GM23338 (cell line): ENCODE results near the gene CEACAM7. TPM values are rescaled to one million over a fixed set of nuclear protein-coding genes. Genes with fewer than 3 reads are reported as not detected.

Source experiments
- ATAC-seq: fragments of 200-7000 bp; cut with Tn5 transposase; 3 replicates; pipeline ENCODE4 v1.9.1; 2020
- DNase-seq: peaks from one replicate; pipeline ENCODE4 v3.0.0-alpha.2; 2015; ENCODE audit warnings: low spot score
- H2AFZ ChIP-seq: fragments of 200-600 bp; sonication (generic); 2 replicates; pipeline ENCODE4 v1.8.0; 2016; ENCODE audit warnings: antibody characterized with exemption, mild to moderate bottlenecking, moderate library complexity
- H3F3A ChIP-seq: fragments of 200-600 bp; sonication (generic); replicated peaks from 2 replicates; pipeline ENCODE4 v1.8.0; 2017; ENCODE audit warnings: antibody characterized with exemption, mixed run types, low read depth
- H3K27ac ChIP-seq: fragments of 200-600 bp; sonication (generic); 2 replicates; pipeline ENCODE4 v1.6.1; 2016; ENCODE audit warnings: low read depth
- H3K27me3 ChIP-seq: fragments of 200-600 bp; sonication (generic); 2 replicates; pipeline ENCODE4 v1.8.0; 2016; ENCODE audit warnings: mild to moderate bottlenecking, mixed run types, moderate library complexity; ENCODE audit not compliant: insufficient read depth
- H3K36me3 ChIP-seq: fragments of 200-600 bp; sonication (generic); 2 replicates; pipeline ENCODE4 v1.8.0; 2016; ENCODE audit warnings: mild to moderate bottlenecking; ENCODE audit not compliant: insufficient read depth
- H3K4me1 ChIP-seq: fragments of 200-600 bp; sonication (generic); 2 replicates; pipeline ENCODE4 v1.8.0; 2016; ENCODE audit warnings: mild to moderate bottlenecking, moderate library complexity; ENCODE audit not compliant: insufficient read depth
- H3K4me2 ChIP-seq: fragments of 200-600 bp; sonication (generic); 2 replicates; pipeline ENCODE4 v1.7.1; 2017; ENCODE audit warnings: mixed run types
- H3K4me3 ChIP-seq: fragments of 200-600 bp; sonication (generic); 2 replicates; pipeline ENCODE4 v1.6.1; 2016; ENCODE audit warnings: mixed run types
- H3K79me2 ChIP-seq: fragments of 200-600 bp; sonication (generic); replicated peaks from 2 replicates; pipeline ENCODE4 v1.8.0; 2017; ENCODE audit warnings: mild to moderate bottlenecking; ENCODE audit not compliant: insufficient read depth
- H3K9me2 ChIP-seq: fragments of 200-600 bp; sonication (generic); 2 replicates; pipeline ENCODE4 v1.8.0; 2017; ENCODE audit not compliant: insufficient read depth
- H4K20me1 ChIP-seq: fragments of 200-600 bp; sonication (generic); replicated peaks from 2 replicates; pipeline ENCODE4 v1.8.0; 2017; ENCODE audit warnings: mild to moderate bottlenecking; ENCODE audit not compliant: insufficient read depth
- H3K27ac Mint-ChIP-seq: 2 replicates; pipeline ENCODE4 v1.8.0; 2020; ENCODE audit warnings: inconsistent platforms, mild to moderate bottlenecking, moderate library complexity, mixed read lengths
- H3K27me3 Mint-ChIP-seq: 3 replicates; pipeline ENCODE4 v1.8.0; 2022; ENCODE audit warnings: low read depth, mild to moderate bottlenecking, moderate library complexity, mixed read lengths, inconsistent platforms; ENCODE audit not compliant: insufficient read depth, poor library complexity
- H3K36me3 Mint-ChIP-seq: 3 replicates; pipeline ENCODE4 v1.8.0; 2021; ENCODE audit warnings: low read depth, mild to moderate bottlenecking, inconsistent platforms, moderate library complexity, mixed read lengths
- H3K4me1 Mint-ChIP-seq: 3 replicates; pipeline ENCODE4 v1.8.0; 2020; ENCODE audit warnings: mild to moderate bottlenecking, inconsistent platforms, mixed read lengths
- H3K4me3 Mint-ChIP-seq: 3 replicates; pipeline ENCODE4 v1.8.0; 2021; ENCODE audit warnings: moderate library complexity, mild to moderate bottlenecking, inconsistent platforms, mixed read lengths
- H3K9me3 Mint-ChIP-seq: 3 replicates; pipeline ENCODE4 v1.8.0; 2020; ENCODE audit warnings: moderate library complexity, mild to moderate bottlenecking, inconsistent platforms, mixed read lengths
- CREB1 ChIP-seq: fragments of 250-450 bp; sonication (Bioruptor Pico); IDR thresholded peaks from 2 replicates; pipeline ENCODE4 v1.5.0; 2020; ENCODE audit warnings: low read depth, mild to moderate bottlenecking, moderate library complexity
- EZH2 ChIP-seq: fragments of 200-600 bp; sonication (generic); IDR thresholded peaks from one replicate; pipeline ENCODE4 v1.8.0; 2017; ENCODE audit warnings: antibody characterized with exemption, mild to moderate bottlenecking, low read depth; ENCODE audit not compliant: unreplicated experiment
- EZH2phosphoT487 ChIP-seq: fragments of 200-600 bp; sonication (generic); IDR thresholded peaks from one replicate; pipeline ENCODE4 v1.8.1; 2018; ENCODE audit warnings: antibody characterized with exemption; ENCODE audit not compliant: unreplicated experiment
- JUNB ChIP-seq: IDR thresholded peaks from one replicate; pipeline ENCODE4 v1.6.1; 2016; ENCODE audit warnings: antibody characterized with exemption; ENCODE audit not compliant: unreplicated experiment
- NANOG ChIP-seq: IDR thresholded peaks from 2 replicates; pipeline ENCODE4 v1.6.1; 2016; ENCODE audit warnings: antibody characterized with exemption, borderline replicate concordance
- STAT1 ChIP-seq: IDR thresholded peaks from one replicate; pipeline ENCODE4 v1.6.1; 2016; ENCODE audit warnings: antibody characterized with exemption; ENCODE audit not compliant: unreplicated experiment
- polyA plus RNA-seq: library from polyadenylated mRNA; unstranded; fragments of >200 nt; fragmentation: Nextera tagmentation; extraction: Ambion mirVana; gene quantifications from 2 replicates; pipeline ENCODE4 v1.2.1, GENCODE V29; 2016
- total RNA-seq: library from RNA; depleted of rRNA; stranded (reverse); fragments of >200 nt; shearing (Covaris generic); gene quantifications from 2 replicates; pipeline ENCODE4 v1.2.3, GENCODE V29; 2014
- TF ChIP-seq, protein P1 (sequence below): IDR thresholded peaks from 2 replicates; pipeline ENCODE4 v1.6.1; 2016; ENCODE audit warnings: antibody characterized with exemption
- TF ChIP-seq, protein P2 (sequence below): fragments of 250-450 bp; sonication (Bioruptor Pico); IDR thresholded peaks from 2 replicates; pipeline ENCODE4 v1.5.0; 2020; ENCODE audit warnings: mild to moderate bottlenecking, moderate library complexity
- TF ChIP-seq, protein P3 (sequence below): IDR thresholded peaks from one replicate; pipeline ENCODE4 v1.6.1; 2018; ENCODE audit warnings: antibody characterized with exemption; ENCODE audit not compliant: unreplicated experiment

CEACAM7 gene
- total and polyA plus RNA-seq, 2 experiments from 2014 or later, result 0.24 TPM; not detected in 1

DNA sequence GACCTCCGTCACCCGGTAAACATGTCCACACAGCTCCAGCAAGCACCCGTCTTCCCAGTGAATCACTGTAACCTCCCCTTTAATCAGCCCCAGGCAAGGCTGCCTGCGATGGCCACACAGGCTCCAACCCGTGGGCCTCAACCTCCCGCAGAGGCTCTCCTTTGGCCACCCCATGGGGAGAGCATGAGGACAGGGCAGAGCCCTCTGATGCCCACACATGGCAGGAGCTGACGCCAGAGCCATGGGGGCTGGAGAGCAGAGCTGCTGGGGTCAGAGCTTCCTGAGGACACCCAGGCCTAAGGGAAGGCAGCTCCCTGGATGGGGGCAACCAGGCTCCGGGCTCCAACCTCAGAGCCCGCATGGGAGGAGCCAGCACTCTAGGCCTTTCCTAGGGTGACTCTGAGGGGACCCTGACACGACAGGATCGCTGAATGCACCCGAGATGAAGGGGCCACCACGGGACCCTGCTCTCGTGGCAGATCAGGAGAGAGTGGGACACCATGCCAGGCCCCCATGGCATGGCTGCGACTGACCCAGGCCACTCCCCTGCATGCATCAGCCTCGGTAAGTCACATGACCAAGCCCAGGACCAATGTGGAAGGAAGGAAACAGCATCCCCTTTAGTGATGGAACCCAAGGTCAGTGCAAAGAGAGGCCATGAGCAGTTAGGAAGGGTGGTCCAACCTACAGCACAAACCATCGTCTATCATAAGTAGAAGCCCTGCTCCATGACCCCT is 11.3 kb upstream of the CEACAM7 start (continued):
- TF ChIP-seq, protein P1, sequence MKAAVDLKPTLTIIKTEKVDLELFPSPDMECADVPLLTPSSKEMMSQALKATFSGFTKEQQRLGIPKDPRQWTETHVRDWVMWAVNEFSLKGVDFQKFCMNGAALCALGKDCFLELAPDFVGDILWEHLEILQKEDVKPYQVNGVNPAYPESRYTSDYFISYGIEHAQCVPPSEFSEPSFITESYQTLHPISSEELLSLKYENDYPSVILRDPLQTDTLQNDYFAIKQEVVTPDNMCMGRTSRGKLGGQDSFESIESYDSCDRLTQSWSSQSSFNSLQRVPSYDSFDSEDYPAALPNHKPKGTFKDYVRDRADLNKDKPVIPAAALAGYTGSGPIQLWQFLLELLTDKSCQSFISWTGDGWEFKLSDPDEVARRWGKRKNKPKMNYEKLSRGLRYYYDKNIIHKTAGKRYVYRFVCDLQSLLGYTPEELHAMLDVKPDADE, result no peak
- no peak for TF ChIP-seq STAT1
- no peak for TF ChIP-seq EZH2
- no peak for TF ChIP-seq NANOG
- TF ChIP-seq, protein P2, sequence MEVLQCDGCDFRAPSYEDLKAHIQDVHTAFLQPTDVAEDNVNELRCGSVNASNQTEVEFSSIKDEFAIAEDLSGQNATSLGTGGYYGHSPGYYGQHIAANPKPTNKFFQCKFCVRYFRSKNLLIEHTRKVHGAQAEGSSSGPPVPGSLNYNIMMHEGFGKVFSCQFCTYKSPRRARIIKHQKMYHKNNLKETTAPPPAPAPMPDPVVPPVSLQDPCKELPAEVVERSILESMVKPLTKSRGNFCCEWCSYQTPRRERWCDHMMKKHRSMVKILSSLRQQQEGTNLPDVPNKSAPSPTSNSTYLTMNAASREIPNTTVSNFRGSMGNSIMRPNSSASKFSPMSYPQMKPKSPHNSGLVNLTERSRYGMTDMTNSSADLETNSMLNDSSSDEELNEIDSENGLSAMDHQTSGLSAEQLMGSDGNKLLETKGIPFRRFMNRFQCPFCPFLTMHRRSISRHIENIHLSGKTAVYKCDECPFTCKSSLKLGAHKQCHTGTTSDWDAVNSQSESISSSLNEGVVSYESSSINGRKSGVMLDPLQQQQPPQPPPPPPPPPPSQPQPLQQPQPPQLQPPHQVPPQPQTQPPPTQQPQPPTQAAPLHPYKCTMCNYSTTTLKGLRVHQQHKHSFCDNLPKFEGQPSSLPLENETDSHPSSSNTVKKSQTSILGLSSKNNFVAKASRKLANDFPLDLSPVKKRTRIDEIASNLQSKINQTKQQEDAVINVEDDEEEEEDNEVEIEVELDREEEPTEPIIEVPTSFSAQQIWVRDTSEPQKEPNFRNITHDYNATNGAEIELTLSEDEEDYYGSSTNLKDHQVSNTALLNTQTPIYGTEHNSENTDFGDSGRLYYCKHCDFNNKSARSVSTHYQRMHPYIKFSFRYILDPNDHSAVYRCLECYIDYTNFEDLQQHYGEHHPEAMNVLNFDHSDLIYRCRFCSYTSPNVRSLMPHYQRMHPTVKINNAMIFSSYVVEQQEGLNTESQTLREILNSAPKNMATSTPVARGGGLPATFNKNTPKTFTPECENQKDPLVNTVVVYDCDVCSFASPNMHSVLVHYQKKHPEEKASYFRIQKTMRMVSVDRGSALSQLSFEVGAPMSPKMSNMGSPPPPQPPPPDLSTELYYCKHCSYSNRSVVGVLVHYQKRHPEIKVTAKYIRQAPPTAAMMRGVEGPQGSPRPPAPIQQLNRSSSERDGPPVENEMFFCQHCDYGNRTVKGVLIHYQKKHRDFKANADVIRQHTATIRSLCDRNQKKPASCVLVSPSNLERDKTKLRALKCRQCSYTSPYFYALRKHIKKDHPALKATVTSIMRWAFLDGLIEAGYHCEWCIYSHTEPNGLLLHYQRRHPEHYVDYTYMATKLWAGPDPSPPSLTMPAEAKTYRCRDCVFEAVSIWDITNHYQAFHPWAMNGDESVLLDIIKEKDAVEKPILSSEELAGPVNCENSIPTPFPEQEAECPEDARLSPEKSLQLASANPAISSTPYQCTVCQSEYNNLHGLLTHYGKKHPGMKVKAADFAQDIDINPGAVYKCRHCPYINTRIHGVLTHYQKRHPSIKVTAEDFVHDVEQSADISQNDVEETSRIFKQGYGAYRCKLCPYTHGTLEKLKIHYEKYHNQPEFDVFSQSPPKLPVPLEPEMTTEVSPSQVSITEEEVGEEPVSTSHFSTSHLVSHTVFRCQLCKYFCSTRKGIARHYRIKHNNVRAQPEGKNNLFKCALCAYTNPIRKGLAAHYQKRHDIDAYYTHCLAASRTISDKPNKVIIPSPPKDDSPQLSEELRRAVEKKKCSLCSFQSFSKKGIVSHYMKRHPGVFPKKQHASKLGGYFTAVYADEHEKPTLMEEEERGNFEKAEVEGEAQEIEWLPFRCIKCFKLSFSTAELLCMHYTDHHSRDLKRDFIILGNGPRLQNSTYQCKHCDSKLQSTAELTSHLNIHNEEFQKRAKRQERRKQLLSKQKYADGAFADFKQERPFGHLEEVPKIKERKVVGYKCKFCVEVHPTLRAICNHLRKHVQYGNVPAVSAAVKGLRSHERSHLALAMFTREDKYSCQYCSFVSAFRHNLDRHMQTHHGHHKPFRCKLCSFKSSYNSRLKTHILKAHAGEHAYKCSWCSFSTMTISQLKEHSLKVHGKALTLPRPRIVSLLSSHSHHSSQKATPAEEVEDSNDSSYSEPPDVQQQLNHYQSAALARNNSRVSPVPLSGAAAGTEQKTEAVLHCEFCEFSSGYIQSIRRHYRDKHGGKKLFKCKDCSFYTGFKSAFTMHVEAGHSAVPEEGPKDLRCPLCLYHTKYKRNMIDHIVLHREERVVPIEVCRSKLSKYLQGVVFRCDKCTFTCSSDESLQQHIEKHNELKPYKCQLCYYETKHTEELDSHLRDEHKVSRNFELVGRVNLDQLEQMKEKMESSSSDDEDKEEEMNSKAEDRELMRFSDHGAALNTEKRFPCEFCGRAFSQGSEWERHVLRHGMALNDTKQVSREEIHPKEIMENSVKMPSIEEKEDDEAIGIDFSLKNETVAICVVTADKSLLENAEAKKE, result no peak
- no peak for TF ChIP-seq CREB1 (CRISPR knock-in tag)
- no peak for TF ChIP-seq JUNB

DNA sequence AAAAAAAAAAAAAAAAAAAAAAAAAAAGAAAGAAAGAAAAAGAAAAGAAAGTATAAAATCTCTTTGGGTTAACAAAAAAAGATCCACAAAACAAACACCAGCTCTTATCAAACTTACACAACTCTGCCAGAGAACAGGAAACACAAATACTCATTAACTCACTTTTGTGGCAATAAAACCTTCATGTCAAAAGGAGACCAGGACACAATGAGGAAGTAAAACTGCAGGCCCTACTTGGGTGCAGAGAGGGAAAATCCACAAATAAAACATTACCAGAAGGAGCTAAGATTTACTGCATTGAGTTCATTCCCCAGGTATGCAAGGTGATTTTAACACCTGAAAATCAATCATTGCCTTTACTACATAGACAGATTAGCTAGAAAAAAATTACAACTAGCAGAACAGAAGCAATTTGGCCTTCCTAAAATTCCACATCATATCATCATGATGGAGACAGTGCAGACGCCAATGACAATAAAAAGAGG is 10.7 kb upstream of the CEACAM7 start:
- no peaks in the 10 kb centered on the region for H3K4me1 ChIP-seq
- no peaks in the 10 kb centered on the region for H3K9me2 ChIP-seq
- no peak overlapping the region for H3K4me3 Mint-ChIP-seq
- no peak overlapping the region for H3K27ac ChIP-seq
- H4K20me1 ChIP-seq, result peaks cover 4% of the 10 kb centered on the region; the same call in 1 of the 2 replicates
- no peak overlapping the region for H3K4me3 ChIP-seq
- H3K9me3 Mint-ChIP-seq, result no peaks in the 10 kb centered on the region
- H3K79me2 ChIP-seq, result no peaks in the 10 kb centered on the region
- no peaks in the 10 kb centered on the region; the same call in 2 of the 3 replicates for H3K4me1 Mint-ChIP-seq
- no peaks in the 10 kb centered on the region for H3K36me3 Mint-ChIP-seq
- no peak for ATAC-seq
- H3F3A ChIP-seq, result no peaks in the 10 kb centered on the region
- no peaks in the 10 kb centered on the region for H3K27me3 ChIP-seq
- no peak overlapping the region for H2AFZ ChIP-seq
- H3K27me3 Mint-ChIP-seq, result peaks cover 13% of the 10 kb centered on the region
- H3K36me3 ChIP-seq, result no peaks in the 10 kb centered on the region
- DNase-seq, result no peak
- no peak overlapping the region for H3K27ac Mint-ChIP-seq
- H3K4me2 ChIP-seq, result no peak overlapping the region
- TF ChIP-seq EZH2phosphoT487 (no peak), NANOG (no peak), EZH2 (no peak)
- TF ChIP-seq, protein P3, sequence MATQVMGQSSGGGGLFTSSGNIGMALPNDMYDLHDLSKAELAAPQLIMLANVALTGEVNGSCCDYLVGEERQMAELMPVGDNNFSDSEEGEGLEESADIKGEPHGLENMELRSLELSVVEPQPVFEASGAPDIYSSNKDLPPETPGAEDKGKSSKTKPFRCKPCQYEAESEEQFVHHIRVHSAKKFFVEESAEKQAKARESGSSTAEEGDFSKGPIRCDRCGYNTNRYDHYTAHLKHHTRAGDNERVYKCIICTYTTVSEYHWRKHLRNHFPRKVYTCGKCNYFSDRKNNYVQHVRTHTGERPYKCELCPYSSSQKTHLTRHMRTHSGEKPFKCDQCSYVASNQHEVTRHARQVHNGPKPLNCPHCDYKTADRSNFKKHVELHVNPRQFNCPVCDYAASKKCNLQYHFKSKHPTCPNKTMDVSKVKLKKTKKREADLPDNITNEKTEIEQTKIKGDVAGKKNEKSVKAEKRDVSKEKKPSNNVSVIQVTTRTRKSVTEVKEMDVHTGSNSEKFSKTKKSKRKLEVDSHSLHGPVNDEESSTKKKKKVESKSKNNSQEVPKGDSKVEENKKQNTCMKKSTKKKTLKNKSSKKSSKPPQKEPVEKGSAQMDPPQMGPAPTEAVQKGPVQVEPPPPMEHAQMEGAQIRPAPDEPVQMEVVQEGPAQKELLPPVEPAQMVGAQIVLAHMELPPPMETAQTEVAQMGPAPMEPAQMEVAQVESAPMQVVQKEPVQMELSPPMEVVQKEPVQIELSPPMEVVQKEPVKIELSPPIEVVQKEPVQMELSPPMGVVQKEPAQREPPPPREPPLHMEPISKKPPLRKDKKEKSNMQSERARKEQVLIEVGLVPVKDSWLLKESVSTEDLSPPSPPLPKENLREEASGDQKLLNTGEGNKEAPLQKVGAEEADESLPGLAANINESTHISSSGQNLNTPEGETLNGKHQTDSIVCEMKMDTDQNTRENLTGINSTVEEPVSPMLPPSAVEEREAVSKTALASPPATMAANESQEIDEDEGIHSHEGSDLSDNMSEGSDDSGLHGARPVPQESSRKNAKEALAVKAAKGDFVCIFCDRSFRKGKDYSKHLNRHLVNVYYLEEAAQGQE, result no peak
- TF ChIP-seq, protein P1, result no peak
